ENCODE results near the gene HPRT1.

The HPRT1 gene

GRCh38 chrX:134513091-134513490 lies 53.1 kb downstream of the HPRT1 start:
- Histone ChIP-seq H3K27ac (ENCODE audit: low read depth, low read length) (no peak overlapping the region), H3K4me3 (ENCODE audit: low read depth in 1 of 5, low read length in 5 of 5) (no peak overlapping the region), H3K4me1 (ENCODE audit: control insufficient read depth in 5 of 5, insufficient read depth in 5 of 5, low read length in 5 of 5) (no peaks in the 10 kb centered on the region), H3K27me3 (ENCODE audit: control insufficient read depth in 5 of 5, insufficient read depth in 4 of 5, low read length in 5 of 5) (peaks cover 0 to 4% (median 0%) of the 10 kb centered on the region in 5 donors), H3K9ac (ENCODE audit: low read length in 5 of 5) (no peak overlapping the region), H3K36me3 (ENCODE audit: control insufficient read depth in 5 of 5, insufficient read depth in 5 of 5, low read length in 5 of 5) (no peaks in the 10 kb centered on the region), H3K9me3 (ENCODE audit: control insufficient read depth in 5 of 5, low read length in 5 of 5) (no peaks in the 10 kb centered on the region)

- H3K27me3 ChIP-seq (ENCODE audit: control insufficient read depth in 5 of 5, insufficient read depth in 4 of 5, low read length in 5 of 5) = peaks cover 0 to 5% (median 0%) of the 10 kb centered on the region in 5 donors
- no peak overlapping the region for H3K27ac ChIP-seq (ENCODE audit: low read depth, low read length)
- H3K9ac ChIP-seq (ENCODE audit: low read length in 5 of 5) = no peak overlapping the region
- no peaks in the 10 kb centered on the region for H3K9me3 ChIP-seq (ENCODE audit: control insufficient read depth in 5 of 5, low read length in 5 of 5)
- no peak overlapping the region for H3K4me3 ChIP-seq (ENCODE audit: low read depth in 1 of 5, low read length in 5 of 5)
- no peaks in the 10 kb centered on the region for H3K36me3 ChIP-seq (ENCODE audit: control insufficient read depth in 5 of 5, insufficient read depth in 5 of 5, low read length in 5 of 5)
- no peaks in the 10 kb centered on the region for H3K4me1 ChIP-seq (ENCODE audit: control insufficient read depth in 5 of 5, insufficient read depth in 5 of 5, low read length in 5 of 5)
Measured at GRCh38 chrX:134520860-134521390, 61.0 kb downstream of the HPRT1 start.

- H3K4me1 ChIP-seq (ENCODE audit: control insufficient read depth in 5 of 5, insufficient read depth in 5 of 5, low read length in 5 of 5) = peaks cover 0 to 4% (median 0%) of the 10 kb centered on the region in 5 donors
- H3K9me3 ChIP-seq (ENCODE audit: control insufficient read depth in 5 of 5, low read length in 5 of 5) = no peaks in the 10 kb centered on the region
- no peak overlapping the region for H3K27ac ChIP-seq (ENCODE audit: low read depth, low read length)
- H3K9ac ChIP-seq (ENCODE audit: low read length in 5 of 5) = no peak overlapping the region
- peaks cover 0 to 5% (median 0%) of the 10 kb centered on the region in 5 donors for H3K27me3 ChIP-seq (ENCODE audit: control insufficient read depth in 5 of 5, insufficient read depth in 4 of 5, low read length in 5 of 5)
- H3K4me3 ChIP-seq (ENCODE audit: low read depth in 1 of 5, low read length in 5 of 5) = no peak overlapping the region
- no peaks in the 10 kb centered on the region for H3K36me3 ChIP-seq (ENCODE audit: control insufficient read depth in 5 of 5, insufficient read depth in 5 of 5, low read length in 5 of 5)
Measured at GRCh38 chrX:134524181-134524580, 64.2 kb downstream of the HPRT1 start.

- Histone ChIP-seq H3K27ac (ENCODE audit: low read depth, low read length) (no peak overlapping the region), H3K36me3 (ENCODE audit: control insufficient read depth in 5 of 5, insufficient read depth in 5 of 5, low read length in 5 of 5) (no peaks in the 10 kb centered on the region), H3K4me1 (ENCODE audit: control insufficient read depth in 5 of 5, insufficient read depth in 5 of 5, low read length in 5 of 5) (peaks cover 0 to 4% (median 0%) of the 10 kb centered on the region in 5 donors), H3K9me3 (ENCODE audit: control insufficient read depth in 5 of 5, low read length in 5 of 5) (peaks cover 0 to under 1% (median 0%) of the 10 kb centered on the region in 5 donors), H3K4me3 (ENCODE audit: low read depth in 1 of 5, low read length in 5 of 5) (no peak overlapping the region), H3K9ac (ENCODE audit: low read length in 5 of 5) (no peak overlapping the region), H3K27me3 (ENCODE audit: control insufficient read depth in 5 of 5, insufficient read depth in 4 of 5, low read length in 5 of 5) (peaks cover 2 to 7% (median 5%) of the 10 kb centered on the region in 5 donors)
Measured at GRCh38 chrX:134525086-134525792, 65.3 kb downstream of the HPRT1 start.

- H3K9me3 ChIP-seq (ENCODE audit: control insufficient read depth in 5 of 5, low read length in 5 of 5) = peaks cover 0 to 2% (median 0%) of the 10 kb centered on the region in 5 donors
- no peak overlapping the region for H3K9ac ChIP-seq (ENCODE audit: low read length in 5 of 5)
- H3K36me3 ChIP-seq (ENCODE audit: control insufficient read depth in 5 of 5, insufficient read depth in 5 of 5, low read length in 5 of 5) = no peaks in the 10 kb centered on the region
- H3K4me1 ChIP-seq (ENCODE audit: control insufficient read depth in 5 of 5, insufficient read depth in 5 of 5, low read length in 5 of 5) = peaks cover 0 to 4% (median 0%) of the 10 kb centered on the region in 5 donors
- H3K4me3 ChIP-seq (ENCODE audit: low read depth in 1 of 5, low read length in 5 of 5) = no peak overlapping the region
- H3K27me3 ChIP-seq (ENCODE audit: control insufficient read depth in 5 of 5, insufficient read depth in 4 of 5, low read length in 5 of 5) = peaks cover 4 to 8% (median 7%) of the 10 kb centered on the region in 5 donors
- no peak overlapping the region for H3K27ac ChIP-seq (ENCODE audit: low read depth, low read length)
Measured at GRCh38 chrX:134526399-134526798, 66.4 kb downstream of the HPRT1 start.

GRCh38 chrX:134528960-134529359 lies 69.0 kb downstream of the HPRT1 start:
- Histone ChIP-seq H3K4me1 (ENCODE audit: control insufficient read depth in 5 of 5, insufficient read depth in 5 of 5, low read length in 5 of 5) (peaks cover 0 to 4% (median 0%) of the 10 kb centered on the region in 5 donors), H3K36me3 (ENCODE audit: control insufficient read depth in 5 of 5, insufficient read depth in 5 of 5, low read length in 5 of 5) (no peaks in the 10 kb centered on the region), H3K27ac (ENCODE audit: low read depth, low read length) (no peak overlapping the region), H3K9ac (ENCODE audit: low read length in 5 of 5) (no peak overlapping the region), H3K4me3 (ENCODE audit: low read depth in 1 of 5, low read length in 5 of 5) (no peak overlapping the region), H3K27me3 (ENCODE audit: control insufficient read depth in 5 of 5, insufficient read depth in 4 of 5, low read length in 5 of 5) (peaks cover 4 to 14% (median 8%) of the 10 kb centered on the region in 5 donors), H3K9me3 (ENCODE audit: control insufficient read depth in 5 of 5, low read length in 5 of 5) (peaks cover 0 to 2% (median 0%) of the 10 kb centered on the region in 5 donors)

GRCh38 chrX:134529481-134529880 lies 69.5 kb downstream of the HPRT1 start:
- H3K9ac ChIP-seq (ENCODE audit: low read length in 5 of 5) = no peak overlapping the region
- H3K27ac ChIP-seq (ENCODE audit: low read depth, low read length) = no peak overlapping the region

GRCh38 chrX:134530845-134531244 lies 70.9 kb downstream of the HPRT1 start:
- Histone ChIP-seq H3K36me3 (ENCODE audit: control insufficient read depth in 5 of 5, insufficient read depth in 5 of 5, low read length in 5 of 5) (no peaks in the 10 kb centered on the region), H3K9me3 (ENCODE audit: control insufficient read depth in 5 of 5, low read length in 5 of 5) (peaks cover 0 to 2% (median 0%) of the 10 kb centered on the region in 5 donors), H3K4me1 (ENCODE audit: control insufficient read depth in 5 of 5, insufficient read depth in 5 of 5, low read length in 5 of 5) (peaks cover 0 to 6% (median 0%) of the 10 kb centered on the region in 5 donors), H3K27ac (ENCODE audit: low read depth, low read length) (no peak overlapping the region), H3K9ac (ENCODE audit: low read length in 5 of 5) (no peak overlapping the region), H3K4me3 (ENCODE audit: low read depth in 1 of 5, low read length in 5 of 5) (no peak overlapping the region), H3K27me3 (ENCODE audit: control insufficient read depth in 5 of 5, insufficient read depth in 4 of 5, low read length in 5 of 5) (peaks cover 4 to 21% (median 10%) of the 10 kb centered on the region in 5 donors)

More at GRCh38 chrX:134529481-134529880, 69.5 kb downstream of the HPRT1 start:
- H3K36me3 ChIP-seq (ENCODE audit: control insufficient read depth in 5 of 5, insufficient read depth in 5 of 5, low read length in 5 of 5) = no peaks in the 10 kb centered on the region
- H3K4me1 ChIP-seq (ENCODE audit: control insufficient read depth in 5 of 5, insufficient read depth in 5 of 5, low read length in 5 of 5) = peaks cover 0 to 4% (median 0%) of the 10 kb centered on the region in 5 donors
- H3K27me3 ChIP-seq (ENCODE audit: control insufficient read depth in 5 of 5, insufficient read depth in 4 of 5, low read length in 5 of 5) = peaks cover 4 to 14% (median 8%) of the 10 kb centered on the region in 5 donors
- no peak overlapping the region for H3K4me3 ChIP-seq (ENCODE audit: low read depth in 1 of 5, low read length in 5 of 5)
- H3K9me3 ChIP-seq (ENCODE audit: control insufficient read depth in 5 of 5, low read length in 5 of 5) = peaks cover 0 to 2% (median 0%) of the 10 kb centered on the region in 5 donors

GRCh38 chrX:134533352-134533751 lies 73.4 kb downstream of the HPRT1 start:
- H3K4me1 ChIP-seq (ENCODE audit: control insufficient read depth in 5 of 5, insufficient read depth in 5 of 5, low read length in 5 of 5) = peaks cover 0 to 14% (median 3%) of the 10 kb centered on the region in 5 donors
- H3K27ac ChIP-seq (ENCODE audit: low read depth, low read length) = no peak overlapping the region
- H3K36me3 ChIP-seq (ENCODE audit: control insufficient read depth in 5 of 5, insufficient read depth in 5 of 5, low read length in 5 of 5) = no peaks in the 10 kb centered on the region
- peaks cover 0 to 2% (median 0%) of the 10 kb centered on the region in 5 donors for H3K9me3 ChIP-seq (ENCODE audit: control insufficient read depth in 5 of 5, low read length in 5 of 5)
- peaks cover 4 to 23% (median 12%) of the 10 kb centered on the region in 5 donors for H3K27me3 ChIP-seq (ENCODE audit: control insufficient read depth in 5 of 5, insufficient read depth in 4 of 5, low read length in 5 of 5)
- H3K4me3 ChIP-seq (ENCODE audit: low read depth in 1 of 5, low read length in 5 of 5) = no peak overlapping the region
- H3K9ac ChIP-seq (ENCODE audit: low read length in 5 of 5) = no peak overlapping the region

GRCh38 chrX:134533952-134534351 lies 74.0 kb downstream of the HPRT1 start:
- no peak overlapping the region for H3K9ac ChIP-seq (ENCODE audit: low read length in 5 of 5)
- H3K27ac ChIP-seq (ENCODE audit: low read depth, low read length) = no peak overlapping the region
- H3K36me3 ChIP-seq (ENCODE audit: control insufficient read depth in 5 of 5, insufficient read depth in 5 of 5, low read length in 5 of 5) = no peaks in the 10 kb centered on the region
- H3K4me3 ChIP-seq (ENCODE audit: low read depth in 1 of 5, low read length in 5 of 5) = no peak overlapping the region
- H3K9me3 ChIP-seq (ENCODE audit: control insufficient read depth in 5 of 5, low read length in 5 of 5) = peaks cover 0 to 2% (median 0%) of the 10 kb centered on the region in 5 donors
- H3K4me1 ChIP-seq (ENCODE audit: control insufficient read depth in 5 of 5, insufficient read depth in 5 of 5, low read length in 5 of 5) = peaks cover 0 to 12% (median 3%) of the 10 kb centered on the region in 5 donors
- peaks cover 4 to 25% (median 12%) of the 10 kb centered on the region in 5 donors for H3K27me3 ChIP-seq (ENCODE audit: control insufficient read depth in 5 of 5, insufficient read depth in 4 of 5, low read length in 5 of 5)
